GM21723 (cell line): Measurements from ENCODE around the gene CLCN3.
"Not testable (repeated sequence)": the region's sequence is repeated elsewhere in the genome, so short reads cannot be mapped to it uniquely, and the experiment has no call there.

ENCODE experiments used
- ATAC-seq: cut with Tn5 transposase; IDR thresholded peaks from one replicate; pipeline ENCODE4 v1.9.1; 2021; ENCODE audit warnings: mild to moderate bottlenecking, moderate library complexity; ENCODE audit not compliant: unreplicated experiment

CLCN3 gene

GRCh38 chr4:169770416-169770815, 150.0 kb downstream of the CLCN3 start:
- ATAC-seq: no peak

DNA sequence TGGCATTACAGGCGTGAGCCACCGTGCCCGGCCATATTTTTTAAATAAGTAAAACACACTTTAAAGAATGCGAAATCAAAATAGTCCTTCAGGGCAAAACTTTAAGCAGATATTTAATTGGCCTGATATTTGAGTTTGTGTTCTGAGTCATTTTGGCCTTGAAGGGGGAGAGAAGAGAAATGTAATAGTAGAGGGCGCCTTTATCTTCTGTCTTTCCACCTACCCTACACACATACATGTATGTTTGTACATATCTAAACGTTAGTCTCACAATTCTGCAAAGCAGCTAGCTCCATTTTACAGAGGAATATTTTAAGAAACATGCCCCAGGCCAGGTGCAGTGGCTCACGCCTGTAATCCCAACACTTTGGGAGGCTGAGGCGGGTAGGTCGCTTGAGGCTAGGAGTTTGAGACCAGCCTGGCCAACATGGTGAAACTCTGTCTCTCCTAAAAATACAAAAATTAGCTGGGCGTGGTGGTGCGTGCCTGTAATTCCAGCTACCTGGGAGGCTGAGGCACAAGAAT, 151.2 kb downstream of the CLCN3 start:
- not testable (repeated sequence) for ATAC-seq
